ENCODE data around the gene ALOXE3. TPM values are rescaled to one million over a fixed set of nuclear protein-coding genes. Genes with fewer than 3 reads are reported as not detected.
A peak's percentile ranks its signal among the peaks of the same experiment; 100 is the strongest.

ALOXE3 gene
- total RNA-seq, 1 experiment from 2014 or later, result 0.13 TPM

DNA sequence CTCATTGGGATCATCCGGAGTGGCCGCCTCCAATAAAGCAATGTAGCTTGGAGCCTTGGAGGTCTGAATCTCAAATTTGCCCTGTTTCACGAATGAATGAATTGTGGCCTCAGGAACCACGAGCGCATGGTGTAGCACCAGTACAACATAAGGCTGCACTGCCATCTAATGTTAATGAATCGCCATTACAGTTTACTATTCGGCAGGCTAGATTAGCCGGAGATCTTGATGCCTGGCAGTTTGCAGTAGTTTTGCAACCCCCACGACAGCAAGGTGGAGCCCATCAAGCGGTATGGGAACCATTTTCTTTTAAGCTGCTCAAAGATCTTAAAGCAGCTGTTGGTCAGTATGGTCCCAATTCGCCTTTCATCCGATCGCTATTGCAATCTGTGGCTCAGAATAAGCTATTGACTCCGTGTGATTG is 60.6 kb downstream of the ALOXE3 start:
- H2BK15ac ChIP-seq (ENCODE audit: low read depth, low read length), result no peak overlapping the region
- H3K9ac ChIP-seq (ENCODE audit: extremely low read depth, insufficient read length, low read length), result no peak overlapping the region
- no peak overlapping the region for H4K8ac ChIP-seq (replicated peaks; ENCODE audit: insufficient read length, low read depth, low read length)
- H3K9me3 ChIP-seq (ENCODE audit: control insufficient read depth, low read depth, low read length), result no peaks in the 10 kb centered on the region
- H3K27me3 ChIP-seq (ENCODE audit: insufficient read depth, low read length), result peaks cover 4% of the 10 kb centered on the region; the same call in 1 of the 2 replicates
- peak overlapping the region; percentile 87 for H2AFZ ChIP-seq (ENCODE audit: low read length)
- H4K5ac ChIP-seq (ENCODE audit: insufficient read length, low read depth, low read length), result no peak overlapping the region
- TF ChIP-seq, protein P1, sequence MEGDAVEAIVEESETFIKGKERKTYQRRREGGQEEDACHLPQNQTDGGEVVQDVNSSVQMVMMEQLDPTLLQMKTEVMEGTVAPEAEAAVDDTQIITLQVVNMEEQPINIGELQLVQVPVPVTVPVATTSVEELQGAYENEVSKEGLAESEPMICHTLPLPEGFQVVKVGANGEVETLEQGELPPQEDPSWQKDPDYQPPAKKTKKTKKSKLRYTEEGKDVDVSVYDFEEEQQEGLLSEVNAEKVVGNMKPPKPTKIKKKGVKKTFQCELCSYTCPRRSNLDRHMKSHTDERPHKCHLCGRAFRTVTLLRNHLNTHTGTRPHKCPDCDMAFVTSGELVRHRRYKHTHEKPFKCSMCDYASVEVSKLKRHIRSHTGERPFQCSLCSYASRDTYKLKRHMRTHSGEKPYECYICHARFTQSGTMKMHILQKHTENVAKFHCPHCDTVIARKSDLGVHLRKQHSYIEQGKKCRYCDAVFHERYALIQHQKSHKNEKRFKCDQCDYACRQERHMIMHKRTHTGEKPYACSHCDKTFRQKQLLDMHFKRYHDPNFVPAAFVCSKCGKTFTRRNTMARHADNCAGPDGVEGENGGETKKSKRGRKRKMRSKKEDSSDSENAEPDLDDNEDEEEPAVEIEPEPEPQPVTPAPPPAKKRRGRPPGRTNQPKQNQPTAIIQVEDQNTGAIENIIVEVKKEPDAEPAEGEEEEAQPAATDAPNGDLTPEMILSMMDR (conservative IDR thresholded peaks at IDR 0.05), result peak; percentile 84
- no peak overlapping the region for H3K23ac ChIP-seq (ENCODE audit: insufficient read length, low read depth, low read length)
- no CpG with 5 or more reads among the region's 14 CpGs for WGBS (ENCODE audit: extremely low coverage, insufficient read length, low lambda C conversion rate)
- Mint-ChIP-seq H3K9me3 (no peaks in the 10 kb centered on the region), H3K4me1 (peaks cover 25 to 27% of the 10 kb centered on the region in 2 experiments), H3K36me3 (ENCODE audit: insufficient read depth in 1 of 3, low read depth in 3 of 3) (no peaks in the 10 kb centered on the region), H3K27me3 (ENCODE audit: low read depth) (peaks cover 64% of the 10 kb centered on the region), H3K4me3 (no peak overlapping the region), H3K27ac (no peak overlapping the region)
- peaks cover 3% of the 10 kb centered on the region; the same call in 1 of the 2 replicates for H3K4me1 ChIP-seq (ENCODE audit: insufficient read depth, low read length)
- DNase-seq, result peak; percentile 84
- H3K4ac ChIP-seq (ENCODE audit: low read depth, low read length), result no peak overlapping the region
- no peak overlapping the region for H3K18ac ChIP-seq (ENCODE audit: insufficient read length, low read depth, low read length)
- H3T11ph ChIP-seq (ENCODE audit: low read length), result no peak overlapping the region
- H3K14ac ChIP-seq (ENCODE audit: insufficient read depth, low read length), result no peak overlapping the region
- no peaks in the 10 kb centered on the region for H3K79me2 ChIP-seq (ENCODE audit: insufficient read depth, low read length)
- H2BK5ac ChIP-seq (ENCODE audit: insufficient read length, low read length), result no peak overlapping the region
- no peak overlapping the region for H3K56ac ChIP-seq (ENCODE audit: insufficient read length, low read depth, low read length)
- peak overlapping the region; percentile 47 for H3K4me2 ChIP-seq (ENCODE audit: insufficient read depth, insufficient read length, low read length)
- H3K79me1 ChIP-seq (ENCODE audit: insufficient read depth, low read depth, low read length, poor library complexity, severe bottlenecking), result no peaks in the 10 kb centered on the region
- no peak overlapping the region for H3K27ac ChIP-seq (ENCODE audit: insufficient read length, low read depth, low read length)
- peaks cover 5% of the 10 kb centered on the region for H3K23me2 ChIP-seq (ENCODE audit: insufficient read length, low read depth, low read length, poor library complexity, severe bottlenecking)
- H4K20me1 ChIP-seq (ENCODE audit: control insufficient read depth, insufficient read depth, insufficient read length), result no peaks in the 10 kb centered on the region
- no peak overlapping the region for H2BK12ac ChIP-seq (ENCODE audit: insufficient read length, low read depth, low read length)
- no peak overlapping the region for H2BK20ac ChIP-seq (ENCODE audit: low read depth, low read length, poor library complexity, severe bottlenecking)
- H2BK120ac ChIP-seq (ENCODE audit: low read depth, low read length, poor library complexity, severe bottlenecking), result no peak overlapping the region
- H2AK5ac ChIP-seq (ENCODE audit: insufficient read length, low read length), result no peak overlapping the region
- H4K91ac ChIP-seq (ENCODE audit: insufficient read length, low read depth, low read length), result no peak overlapping the region

Measured in H9 (cell line).